K562 (cell line): Measurements from ENCODE around the gene FMNL1. TPM values are rescaled to one million over a fixed set of nuclear protein-coding genes. Genes with fewer than 3 reads are reported as not detected.

Source experiments
- ZNF12 ChIP-seq: sonication (generic); formaldehyde crosslinking; IDR thresholded peaks from 2 replicates; pipeline ENCODE4 v1.4.0; 2020; ENCODE audit warnings: mild to moderate bottlenecking, missing genetic modification reagents
- polyA plus RNA-seq, 8 experiments: library from polyadenylated mRNA; depleted of rRNA in 4 of 8; stranded (reverse) in 5 of 8; unstranded in 3 of 8; fragments of >200 nt; fragmentation: Nextera tagmentation in 2 of 8; fragmentation: Illumina TruSeq in 1 of 8; extraction: Ambion mirVana in 2 of 8; extraction: Trizol in 1 of 8; gene quantifications; 2 replicates each; pipeline versions ENCODE4 v1.2.1 to v1.2.3, GENCODE V29; 2011 to 2014; ENCODE audit warnings: inconsistent platforms in 1 of 8, missing spikeins in 1 of 8
- total RNA-seq, 7 experiments: library from RNA; depleted of rRNA in 6 of 7; stranded (reverse); fragments of >200 nt in 6 of 7; fragmentation: Illumina TruSeq in 2 of 7; extraction: Trizol in 2 of 7; gene quantifications; 2 replicates each; pipeline versions ENCODE4 v1.2.1 to v1.2.3, GENCODE V29; 2011 to 2021; ENCODE audit warnings: low replicate concordance in 1 of 7
- TF ChIP-seq, protein P1 (sequence below): sonication (generic); formaldehyde crosslinking; IDR thresholded peaks from 2 replicates; pipeline ENCODE4 v1.8.0; 2022; ENCODE audit warnings: mild to moderate bottlenecking, missing genetic modification reagents
- TF ChIP-seq, protein P2 (sequence below), 2 experiments: fragments of 450-650 bp; formaldehyde crosslinking in 1 of 2; IDR thresholded peaks; 2 replicates each; pipeline versions ENCODE4 v1.4.0 to v1.6.1; 2014 to 2020; ENCODE audit warnings: mild to moderate bottlenecking in 2 of 2, borderline replicate concordance in 1 of 2, low read depth in 1 of 2

Gene FMNL1
- total and polyA plus RNA-seq, 9 of the 15 experiments (the other 6 are each of a cell fraction or from before 2014, with no cell fraction given): 0.70 to 36.6 (median 7.7) TPM

DNA sequence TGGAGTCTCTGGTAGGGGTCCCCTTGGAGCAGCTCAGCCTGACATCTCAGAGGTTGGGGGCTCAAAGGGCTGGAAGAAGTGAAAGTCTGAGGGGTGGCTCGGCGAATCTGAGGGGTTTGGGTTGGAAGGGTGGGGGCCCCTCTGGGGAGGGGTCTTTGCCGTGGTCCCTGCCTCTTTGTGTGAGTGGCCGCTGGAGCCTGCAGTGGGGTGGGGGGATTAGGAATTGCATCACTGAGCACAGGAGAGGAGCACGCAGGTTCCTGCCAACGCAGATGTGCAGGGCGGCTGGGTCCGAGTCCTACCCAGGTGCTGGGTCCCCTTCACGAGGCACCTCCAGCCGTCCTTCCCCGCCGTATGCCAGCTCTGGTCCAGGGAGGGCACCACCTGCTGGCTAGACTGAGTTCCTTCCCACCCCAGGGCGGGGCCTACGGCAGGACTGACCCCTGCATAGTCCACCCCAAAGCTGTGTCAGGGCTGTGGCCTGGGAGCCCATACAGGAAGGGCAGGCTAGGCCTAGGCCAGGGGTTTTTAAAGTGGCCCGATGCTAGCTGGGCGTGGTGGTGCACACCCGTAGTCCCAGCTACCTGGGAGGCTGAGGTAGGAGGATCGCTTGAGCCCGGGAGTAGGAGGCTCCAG is 9.9 kb downstream of the FMNL1 start (continued):
- TF ChIP-seq, protein P1, sequence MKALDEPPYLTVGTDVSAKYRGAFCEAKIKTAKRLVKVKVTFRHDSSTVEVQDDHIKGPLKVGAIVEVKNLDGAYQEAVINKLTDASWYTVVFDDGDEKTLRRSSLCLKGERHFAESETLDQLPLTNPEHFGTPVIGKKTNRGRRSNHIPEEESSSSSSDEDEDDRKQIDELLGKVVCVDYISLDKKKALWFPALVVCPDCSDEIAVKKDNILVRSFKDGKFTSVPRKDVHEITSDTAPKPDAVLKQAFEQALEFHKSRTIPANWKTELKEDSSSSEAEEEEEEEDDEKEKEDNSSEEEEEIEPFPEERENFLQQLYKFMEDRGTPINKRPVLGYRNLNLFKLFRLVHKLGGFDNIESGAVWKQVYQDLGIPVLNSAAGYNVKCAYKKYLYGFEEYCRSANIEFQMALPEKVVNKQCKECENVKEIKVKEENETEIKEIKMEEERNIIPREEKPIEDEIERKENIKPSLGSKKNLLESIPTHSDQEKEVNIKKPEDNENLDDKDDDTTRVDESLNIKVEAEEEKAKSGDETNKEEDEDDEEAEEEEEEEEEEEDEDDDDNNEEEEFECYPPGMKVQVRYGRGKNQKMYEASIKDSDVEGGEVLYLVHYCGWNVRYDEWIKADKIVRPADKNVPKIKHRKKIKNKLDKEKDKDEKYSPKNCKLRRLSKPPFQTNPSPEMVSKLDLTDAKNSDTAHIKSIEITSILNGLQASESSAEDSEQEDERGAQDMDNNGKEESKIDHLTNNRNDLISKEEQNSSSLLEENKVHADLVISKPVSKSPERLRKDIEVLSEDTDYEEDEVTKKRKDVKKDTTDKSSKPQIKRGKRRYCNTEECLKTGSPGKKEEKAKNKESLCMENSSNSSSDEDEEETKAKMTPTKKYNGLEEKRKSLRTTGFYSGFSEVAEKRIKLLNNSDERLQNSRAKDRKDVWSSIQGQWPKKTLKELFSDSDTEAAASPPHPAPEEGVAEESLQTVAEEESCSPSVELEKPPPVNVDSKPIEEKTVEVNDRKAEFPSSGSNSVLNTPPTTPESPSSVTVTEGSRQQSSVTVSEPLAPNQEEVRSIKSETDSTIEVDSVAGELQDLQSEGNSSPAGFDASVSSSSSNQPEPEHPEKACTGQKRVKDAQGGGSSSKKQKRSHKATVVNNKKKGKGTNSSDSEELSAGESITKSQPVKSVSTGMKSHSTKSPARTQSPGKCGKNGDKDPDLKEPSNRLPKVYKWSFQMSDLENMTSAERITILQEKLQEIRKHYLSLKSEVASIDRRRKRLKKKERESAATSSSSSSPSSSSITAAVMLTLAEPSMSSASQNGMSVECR (CRISPR knock-in tag): no peak
- no peak for TF ChIP-seq ZNF12 (CRISPR knock-in tag)
- TF ChIP-seq, protein P2, sequence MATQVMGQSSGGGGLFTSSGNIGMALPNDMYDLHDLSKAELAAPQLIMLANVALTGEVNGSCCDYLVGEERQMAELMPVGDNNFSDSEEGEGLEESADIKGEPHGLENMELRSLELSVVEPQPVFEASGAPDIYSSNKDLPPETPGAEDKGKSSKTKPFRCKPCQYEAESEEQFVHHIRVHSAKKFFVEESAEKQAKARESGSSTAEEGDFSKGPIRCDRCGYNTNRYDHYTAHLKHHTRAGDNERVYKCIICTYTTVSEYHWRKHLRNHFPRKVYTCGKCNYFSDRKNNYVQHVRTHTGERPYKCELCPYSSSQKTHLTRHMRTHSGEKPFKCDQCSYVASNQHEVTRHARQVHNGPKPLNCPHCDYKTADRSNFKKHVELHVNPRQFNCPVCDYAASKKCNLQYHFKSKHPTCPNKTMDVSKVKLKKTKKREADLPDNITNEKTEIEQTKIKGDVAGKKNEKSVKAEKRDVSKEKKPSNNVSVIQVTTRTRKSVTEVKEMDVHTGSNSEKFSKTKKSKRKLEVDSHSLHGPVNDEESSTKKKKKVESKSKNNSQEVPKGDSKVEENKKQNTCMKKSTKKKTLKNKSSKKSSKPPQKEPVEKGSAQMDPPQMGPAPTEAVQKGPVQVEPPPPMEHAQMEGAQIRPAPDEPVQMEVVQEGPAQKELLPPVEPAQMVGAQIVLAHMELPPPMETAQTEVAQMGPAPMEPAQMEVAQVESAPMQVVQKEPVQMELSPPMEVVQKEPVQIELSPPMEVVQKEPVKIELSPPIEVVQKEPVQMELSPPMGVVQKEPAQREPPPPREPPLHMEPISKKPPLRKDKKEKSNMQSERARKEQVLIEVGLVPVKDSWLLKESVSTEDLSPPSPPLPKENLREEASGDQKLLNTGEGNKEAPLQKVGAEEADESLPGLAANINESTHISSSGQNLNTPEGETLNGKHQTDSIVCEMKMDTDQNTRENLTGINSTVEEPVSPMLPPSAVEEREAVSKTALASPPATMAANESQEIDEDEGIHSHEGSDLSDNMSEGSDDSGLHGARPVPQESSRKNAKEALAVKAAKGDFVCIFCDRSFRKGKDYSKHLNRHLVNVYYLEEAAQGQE (IDR thresholded peaks at IDR 0.05; ENCODE audit: borderline replicate concordance): peak; percentile 32; the same call in 1 of the 2 replicates
- TF ChIP-seq, protein P2 (CRISPR knock-in tag; IDR thresholded peaks at IDR 0.05; ENCODE audit: low read depth): no peak
- TF ChIP-seq, all 486 proteins: peak for 5
